ENCODE results near the gene DNASE2B. TPM values are rescaled to one million over a fixed set of nuclear protein-coding genes. Genes with fewer than 3 reads are reported as not detected.

The DNASE2B gene
- total RNA-seq, 1 experiment from 2014 or later, result not detected

DNA sequence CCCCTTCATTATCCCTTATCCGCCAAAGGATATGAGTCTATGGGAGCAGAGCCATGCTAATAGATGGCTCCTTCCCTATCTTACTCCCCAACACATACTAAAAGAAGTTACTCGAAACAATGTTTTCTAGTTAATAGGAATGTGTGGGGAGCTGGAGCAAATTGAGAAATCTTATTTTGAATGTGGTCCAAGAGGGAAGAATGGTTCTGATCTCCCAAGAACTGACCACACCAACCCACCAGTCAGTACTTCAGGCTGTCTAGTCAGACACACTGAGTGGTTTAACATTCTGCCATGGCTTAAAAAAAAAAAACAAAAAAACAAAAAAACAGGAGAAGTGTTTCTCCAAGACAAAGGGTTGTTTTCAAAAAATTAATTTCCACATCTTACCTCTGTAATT is 31.5 kb upstream of the DNASE2B start:
- Histone ChIP-seq H2BK12ac (ENCODE audit: insufficient read length, low read depth, low read length) (no peak overlapping the region), H3K4me1 (ENCODE audit: insufficient read depth, low read length) (no peaks in the 10 kb centered on the region), H3T11ph (ENCODE audit: low read length) (no peak overlapping the region), H2BK120ac (ENCODE audit: low read depth, low read length, poor library complexity, severe bottlenecking) (no peak overlapping the region), H3K9me3 (ENCODE audit: control insufficient read depth, low read depth, low read length) (no peaks in the 10 kb centered on the region), H2BK20ac (ENCODE audit: low read depth, low read length, poor library complexity, severe bottlenecking) (no peak overlapping the region), H3K79me2 (ENCODE audit: insufficient read depth, low read length) (no peaks in the 10 kb centered on the region), H4K8ac (replicated peaks; ENCODE audit: insufficient read length, low read depth, low read length) (no peak overlapping the region), H2BK5ac (ENCODE audit: insufficient read length, low read length) (no peak overlapping the region), H3K23me2 (ENCODE audit: insufficient read length, low read depth, low read length, poor library complexity, severe bottlenecking) (no peaks in the 10 kb centered on the region), H3K79me1 (ENCODE audit: insufficient read depth, low read depth, low read length, poor library complexity, severe bottlenecking) (no peaks in the 10 kb centered on the region), H3K56ac (ENCODE audit: insufficient read length, low read depth, low read length) (no peak overlapping the region), H3K27me3 (ENCODE audit: insufficient read depth, low read length) (no peaks in the 10 kb centered on the region), H3K23ac (ENCODE audit: insufficient read length, low read depth, low read length) (no peak overlapping the region), H4K20me1 (ENCODE audit: control insufficient read depth, insufficient read depth, insufficient read length) (no peaks in the 10 kb centered on the region), H2AK5ac (ENCODE audit: insufficient read length, low read length) (no peak overlapping the region), H2AFZ (ENCODE audit: low read length) (no peak overlapping the region), H3K4me2 (ENCODE audit: insufficient read depth, insufficient read length, low read length) (no peak overlapping the region), H3K18ac (ENCODE audit: insufficient read length, low read depth, low read length) (no peak overlapping the region), H4K91ac (ENCODE audit: insufficient read length, low read depth, low read length) (no peak overlapping the region), H3K9ac (ENCODE audit: extremely low read depth, insufficient read length, low read length) (no peak overlapping the region), H3K14ac (ENCODE audit: insufficient read depth, low read length) (no peak overlapping the region), H4K5ac (ENCODE audit: insufficient read length, low read depth, low read length) (no peak overlapping the region), H2BK15ac (ENCODE audit: low read depth, low read length) (no peak overlapping the region), H3K27ac (ENCODE audit: insufficient read length, low read depth, low read length) (no peak overlapping the region), H3K4ac (ENCODE audit: low read depth, low read length) (no peak overlapping the region)
- Mint-ChIP-seq H3K27me3 (ENCODE audit: low read depth) (no peaks in the 10 kb centered on the region; the same call in 1 of the 2 replicates), H3K4me1 (no peaks in the 10 kb centered on the region), H3K9me3 (no peaks in the 10 kb centered on the region), H3K27ac (no peak overlapping the region), H3K36me3 (ENCODE audit: insufficient read depth in 1 of 3, low read depth in 3 of 3) (no peaks in the 10 kb centered on the region; a peak in 1 of 7 replicates), H3K4me3 (no peak overlapping the region)
- no CpG with 5 or more reads among the region's 2 CpGs for WGBS (ENCODE audit: extremely low coverage, insufficient read length, low lambda C conversion rate)
- DNase-seq, result no peak
- TF ChIP-seq, protein P1, sequence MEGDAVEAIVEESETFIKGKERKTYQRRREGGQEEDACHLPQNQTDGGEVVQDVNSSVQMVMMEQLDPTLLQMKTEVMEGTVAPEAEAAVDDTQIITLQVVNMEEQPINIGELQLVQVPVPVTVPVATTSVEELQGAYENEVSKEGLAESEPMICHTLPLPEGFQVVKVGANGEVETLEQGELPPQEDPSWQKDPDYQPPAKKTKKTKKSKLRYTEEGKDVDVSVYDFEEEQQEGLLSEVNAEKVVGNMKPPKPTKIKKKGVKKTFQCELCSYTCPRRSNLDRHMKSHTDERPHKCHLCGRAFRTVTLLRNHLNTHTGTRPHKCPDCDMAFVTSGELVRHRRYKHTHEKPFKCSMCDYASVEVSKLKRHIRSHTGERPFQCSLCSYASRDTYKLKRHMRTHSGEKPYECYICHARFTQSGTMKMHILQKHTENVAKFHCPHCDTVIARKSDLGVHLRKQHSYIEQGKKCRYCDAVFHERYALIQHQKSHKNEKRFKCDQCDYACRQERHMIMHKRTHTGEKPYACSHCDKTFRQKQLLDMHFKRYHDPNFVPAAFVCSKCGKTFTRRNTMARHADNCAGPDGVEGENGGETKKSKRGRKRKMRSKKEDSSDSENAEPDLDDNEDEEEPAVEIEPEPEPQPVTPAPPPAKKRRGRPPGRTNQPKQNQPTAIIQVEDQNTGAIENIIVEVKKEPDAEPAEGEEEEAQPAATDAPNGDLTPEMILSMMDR (conservative IDR thresholded peaks at IDR 0.05), result no peak

Measured in H9 (cell line).